K562 (cell line): ENCODE measurements around the gene AGPAT1. TPM values are rescaled to one million over a fixed set of nuclear protein-coding genes. Genes with fewer than 3 reads are reported as not detected.
A peak's percentile ranks its signal among the peaks of the same experiment; 100 is the strongest.

ENCODE experiments used
- ARID1B ChIP-seq: fragments of 450-650 bp; IDR thresholded peaks from 2 replicates; pipeline ENCODE4 v1.6.1; 2016; ENCODE audit warnings: antibody characterized with exemption, mild to moderate bottlenecking, inconsistent platforms
- ATF4 ChIP-seq: fragments of 450-650 bp; formaldehyde crosslinking; IDR thresholded peaks from 2 replicates; pipeline ENCODE4 v1.4.0; 2022; ENCODE audit warnings: mild to moderate bottlenecking, moderate library complexity
- BDP1 ChIP-seq: IDR thresholded peaks from 3 replicates; pipeline ENCODE4 v1.6.1; 2011; ENCODE audit not compliant: insufficient read length, insufficient read depth
- CCAR2 ChIP-seq: fragments of 200-400 bp; formaldehyde crosslinking; IDR thresholded peaks from 2 replicates; pipeline ENCODE4 v1.6.1; 2017; ENCODE audit warnings: mild to moderate bottlenecking, low read depth, low read length
- JUNB ChIP-seq: fragments of 450-650 bp; formaldehyde crosslinking; conservative IDR thresholded peaks from 2 replicates; pipeline ENCODE4 v1.4.0; 2020; ENCODE audit warnings: mild to moderate bottlenecking
- MIER1 ChIP-seq: fragments of 450-650 bp; IDR thresholded peaks from 2 replicates; pipeline ENCODE4 v1.6.1; 2016; ENCODE audit warnings: antibody characterized with exemption, mild to moderate bottlenecking, low read depth
- MTA2 ChIP-seq: fragments of 450-650 bp; IDR thresholded peaks from 2 replicates; pipeline ENCODE4 v1.6.1; 2016; ENCODE audit warnings: low read depth
- NFIC ChIP-seq: fragments of 450-650 bp; IDR thresholded peaks from 2 replicates; pipeline ENCODE4 v1.6.1; 2017; ENCODE audit warnings: mild to moderate bottlenecking, inconsistent platforms
- NR2F6 ChIP-seq: fragments of 450-650 bp; formaldehyde crosslinking; IDR thresholded peaks from 2 replicates; pipeline ENCODE4 v1.4.0; 2020; ENCODE audit warnings: mild to moderate bottlenecking
- POLR2B ChIP-seq: fragments of 450-650 bp; IDR thresholded peaks from 2 replicates; pipeline ENCODE4 v1.6.1; 2018; ENCODE audit warnings: low read depth; ENCODE audit not compliant: partially characterized antibody
- POLR3A ChIP-seq: IDR thresholded peaks from 2 replicates; pipeline ENCODE4 v1.6.1; 2011; ENCODE audit warnings: borderline replicate concordance, mild to moderate bottlenecking, moderate library complexity; ENCODE audit not compliant: insufficient read length, insufficient read depth; ENCODE audit errors: extremely low read depth
- PPARD ChIP-seq: fragments of 250-450 bp; sonication (Bioruptor Pico); IDR thresholded peaks from 2 replicates; pipeline ENCODE4 v1.8.0; 2022; ENCODE audit warnings: inconsistent platforms, mild to moderate bottlenecking, moderate library complexity
- PTBP1 ChIP-seq: fragments of 200-400 bp; formaldehyde crosslinking; IDR thresholded peaks from 2 replicates; pipeline ENCODE4 v1.6.1; 2017; ENCODE audit warnings: low read depth, low read length
- SAP30 ChIP-seq: fragments of 200-600 bp; sonication (generic); IDR thresholded peaks from 2 replicates; pipeline ENCODE4 v1.6.1; 2012; ENCODE audit warnings: borderline replicate concordance, low read depth, mild to moderate bottlenecking, moderate library complexity, low read length, control low read depth, inconsistent platforms; ENCODE audit not compliant: insufficient read depth, poor library complexity, severe bottlenecking
- SMARCB1 ChIP-seq: IDR thresholded peaks from 2 replicates; pipeline ENCODE4 v1.6.1; 2011; ENCODE audit warnings: improper control_type of control experiment, low read depth; ENCODE audit not compliant: insufficient read length
- SOX6 ChIP-seq: fragments of 450-650 bp; IDR thresholded peaks from 2 replicates; pipeline ENCODE4 v1.6.1; 2014; ENCODE audit warnings: mild to moderate bottlenecking
- SREBF2 ChIP-seq: sonication (generic); formaldehyde crosslinking; IDR thresholded peaks from 2 replicates; pipeline ENCODE4 v1.4.0; 2020; ENCODE audit warnings: mild to moderate bottlenecking, missing genetic modification reagents
- TEAD1 ChIP-seq, 2 experiments: fragments of 450-650 bp in 1 of 2; sonication (generic) in 1 of 2; formaldehyde crosslinking; IDR thresholded peaks; 2 replicates each; pipeline versions ENCODE4 v1.4.0 to v1.8.0; 2020 to 2022; ENCODE audit warnings: mild to moderate bottlenecking in 2 of 2, missing genetic modification reagents in 1 of 2
- ZBED1 ChIP-seq: IDR thresholded peaks from 2 replicates; pipeline ENCODE4 v1.6.1; 2014
- ZBTB43 ChIP-seq: sonication (generic); formaldehyde crosslinking; IDR thresholded peaks from 2 replicates; pipeline ENCODE4 v1.8.0; 2023; ENCODE audit warnings: mild to moderate bottlenecking, missing genetic modification reagents
- ZNF121 ChIP-seq: sonication (generic); formaldehyde crosslinking; conservative IDR thresholded peaks from 2 replicates; pipeline ENCODE4 v1.8.0; 2022; ENCODE audit warnings: missing genetic modification reagents
- ZNF561 ChIP-seq: fragments of 450-650 bp; formaldehyde crosslinking; conservative IDR thresholded peaks from 2 replicates; pipeline ENCODE4 v1.4.0; 2020; ENCODE audit warnings: mild to moderate bottlenecking, moderate library complexity
- ZNF830 ChIP-seq: fragments of 250-450 bp; sonication (Bioruptor Pico); IDR thresholded peaks from 2 replicates; pipeline ENCODE4 v1.5.0; 2021; ENCODE audit warnings: mild to moderate bottlenecking
- polyA plus RNA-seq, 8 experiments: library from polyadenylated mRNA; depleted of rRNA in 4 of 8; stranded (reverse) in 5 of 8; unstranded in 3 of 8; fragments of >200 nt; fragmentation: Nextera tagmentation in 2 of 8; fragmentation: Illumina TruSeq in 1 of 8; extraction: Ambion mirVana in 2 of 8; extraction: Trizol in 1 of 8; gene quantifications; 2 replicates each; pipeline versions ENCODE4 v1.2.1 to v1.2.3, GENCODE V29; 2011 to 2014; ENCODE audit warnings: inconsistent platforms in 1 of 8, missing spikeins in 1 of 8
- total RNA-seq, 7 experiments: library from RNA; depleted of rRNA in 6 of 7; stranded (reverse); fragments of >200 nt in 6 of 7; fragmentation: Illumina TruSeq in 2 of 7; extraction: Trizol in 2 of 7; gene quantifications; 2 replicates each; pipeline versions ENCODE4 v1.2.1 to v1.2.3, GENCODE V29; 2011 to 2021; ENCODE audit warnings: low replicate concordance in 1 of 7
- TF ChIP-seq, protein P1 (sequence below): fragments of 450-650 bp; IDR thresholded peaks from 2 replicates; pipeline ENCODE4 v1.6.1; 2016; ENCODE audit warnings: low read depth, mild to moderate bottlenecking, moderate library complexity
- TF ChIP-seq, protein P2 (sequence below): fragments of 450-650 bp; conservative IDR thresholded peaks from 2 replicates; pipeline ENCODE4 v1.6.1; 2016; ENCODE audit warnings: missing genetic modification characterization, low read depth, mild to moderate bottlenecking, missing compliant biosample characterization, moderate library complexity

AGPAT1 gene
- total and polyA plus RNA-seq, 9 of the 15 experiments (the other 6 are each of a cell fraction or from before 2014, with no cell fraction given) = 37.9 to 176 (median 69.4) TPM

- TF ChIP-seq TEAD1 (CRISPR knock-in tag; IDR thresholded peaks at IDR 0.05) (peak in 1 of 2 experiments; percentile 26; a peak in 1 of 4 replicates), SAP30 (no peak), NFIC (peak; percentile 44; the same call in 1 of the 2 replicates), ARID1B (peak; percentile 78), POLR3A (no peak), PPARD (CRISPR knock-in tag) (no peak), PTBP1 (no peak), CCAR2 (no peak), ZNF561 (CRISPR knock-in tag) (no peak), SOX6 (peak; percentile 18; the same call in 1 of the 2 replicates), MIER1 (no peak), MTA2 (peak; percentile 30; the same call in 1 of the 2 replicates), ATF4 (CRISPR knock-in tag) (no peak), NR2F6 (no peak), ZBED1 (no peak), POLR2B (peak; percentile 22), SMARCB1 (no peak), ZNF830 (no peak), ZBTB43 (CRISPR knock-in tag) (no peak), BDP1 (no peak), ZNF121 (CRISPR knock-in tag) (no peak), JUNB (CRISPR knock-in tag) (0 out of 2 replicates have a peak, but pooled peaks have one; percentile 5), SREBF2 (CRISPR knock-in tag) (no peak)
- TF ChIP-seq, protein P1, sequence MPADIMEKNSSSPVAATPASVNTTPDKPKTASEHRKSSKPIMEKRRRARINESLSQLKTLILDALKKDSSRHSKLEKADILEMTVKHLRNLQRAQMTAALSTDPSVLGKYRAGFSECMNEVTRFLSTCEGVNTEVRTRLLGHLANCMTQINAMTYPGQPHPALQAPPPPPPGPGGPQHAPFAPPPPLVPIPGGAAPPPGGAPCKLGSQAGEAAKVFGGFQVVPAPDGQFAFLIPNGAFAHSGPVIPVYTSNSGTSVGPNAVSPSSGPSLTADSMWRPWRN = no peak
- TF ChIP-seq, protein P2, sequence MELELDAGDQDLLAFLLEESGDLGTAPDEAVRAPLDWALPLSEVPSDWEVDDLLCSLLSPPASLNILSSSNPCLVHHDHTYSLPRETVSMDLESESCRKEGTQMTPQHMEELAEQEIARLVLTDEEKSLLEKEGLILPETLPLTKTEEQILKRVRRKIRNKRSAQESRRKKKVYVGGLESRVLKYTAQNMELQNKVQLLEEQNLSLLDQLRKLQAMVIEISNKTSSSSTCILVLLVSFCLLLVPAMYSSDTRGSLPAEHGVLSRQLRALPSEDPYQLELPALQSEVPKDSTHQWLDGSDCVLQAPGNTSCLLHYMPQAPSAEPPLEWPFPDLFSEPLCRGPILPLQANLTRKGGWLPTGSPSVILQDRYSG = no peak
These were observed 6.9 kb downstream of the AGPAT1 start (continued) for GRCh38 chr6:32168807-32169591.
